H1 (cell line): Measurements from ENCODE around the gene FMC1. TPM values are rescaled to one million over a fixed set of nuclear protein-coding genes. Genes with fewer than 3 reads are reported as not detected.

Experiments used
- CTCF ChIA-PET: fragments of 300-600 bp; sonication (Branson Sonifier 250); formaldehyde crosslinking; loops from one replicate; lab custom pipeline; 2021; ENCODE audit not compliant: partially characterized antibody; lab: Charles Lee
- POLR2A ChIA-PET: fragments of 300-600 bp; sonication (Branson Sonifier 250); formaldehyde crosslinking; loops from one replicate; lab custom pipeline; 2021; ENCODE audit warnings: inconsistent platforms; ENCODE audit not compliant: partially characterized antibody; lab: Charles Lee
- DNase-seq, 2 experiments: peaks; one replicate each; pipeline versions ENCODE4 v3.0.0 to v3.0.0-alpha.2; 2010 to 2022; ENCODE audit warnings: low spot score in 2 of 2, low read depth in 1 of 2, mixed read lengths in 1 of 2
- FAIRE-seq: peaks from 2 replicates; lab custom pipeline; 2011; peaks lifted over from hg19 to GRCh38; lab: Jason Lieb, UNC
- H2AFZ ChIP-seq: 2 replicates; pipeline ENCODE4 v1.8.1; 2012; ENCODE audit warnings: low read length, inconsistent platforms
- H2AK5ac ChIP-seq: 2 replicates; pipeline ENCODE4 v1.6.1; 2013; ENCODE audit warnings: low read depth, low read length
- H2BK120ac ChIP-seq: replicated peaks from 2 replicates; pipeline ENCODE3; 2013; ENCODE audit warnings: low read depth, low read length, inconsistent platforms
- H2BK12ac ChIP-seq: 2 replicates; pipeline ENCODE4 v1.6.1; 2013; ENCODE audit warnings: low read depth, low read length
- H2BK15ac ChIP-seq: 2 replicates; pipeline ENCODE4 v1.6.1; 2013; ENCODE audit warnings: low read length
- H2BK20ac ChIP-seq: 2 replicates; pipeline ENCODE4 v1.6.1; 2013; ENCODE audit warnings: low read length
- H2BK5ac ChIP-seq: 2 replicates; pipeline ENCODE4 v1.6.1; 2013; ENCODE audit warnings: low read depth, low read length
- H3K14ac ChIP-seq: 2 replicates; pipeline ENCODE4 v1.6.1; 2013; ENCODE audit warnings: inconsistent platforms; ENCODE audit not compliant: insufficient read length
- H3K18ac ChIP-seq: 2 replicates; pipeline ENCODE4 v1.6.1; 2013; ENCODE audit warnings: low read length; ENCODE audit errors: extremely low read depth
- H3K23ac ChIP-seq: 2 replicates; pipeline ENCODE4 v1.6.1; 2013; ENCODE audit warnings: inconsistent platforms; ENCODE audit not compliant: insufficient read length
- H3K23me2 ChIP-seq: 2 replicates; pipeline ENCODE4 v1.6.1; 2013; ENCODE audit warnings: low read depth, low read length
- H3K27ac ChIP-seq: 2 replicates; pipeline ENCODE4 v1.6.1; 2011; ENCODE audit warnings: low read depth, low read length, inconsistent platforms
- H3K27me3 ChIP-seq, 4 experiments: replicated peaks in 1 of 4; 1 replicate in 1 of 4; 2 replicates in 3 of 4; pipeline versions ENCODE4 v1.6.1 to v1.8.1; 2011 to 2013; ENCODE audit warnings: low read length in 3 of 4, mild to moderate bottlenecking in 3 of 4, inconsistent platforms in 2 of 4, mixed read lengths in 2 of 4, moderate library complexity in 1 of 4; ENCODE audit not compliant: control insufficient read depth in 3 of 4, insufficient read depth in 3 of 4; ENCODE audit errors: extremely low read depth in 1 of 4
- H3K36me3 ChIP-seq, 4 experiments: 2 replicates each; pipeline versions ENCODE4 v1.6.1 to v1.8.1; 2011 to 2013; ENCODE audit warnings: mild to moderate bottlenecking in 4 of 4, low read length in 3 of 4, moderate library complexity in 2 of 4, control low read depth in 1 of 4, inconsistent platforms in 1 of 4; ENCODE audit not compliant: insufficient read depth in 4 of 4, control insufficient read depth in 2 of 4
- H3K4ac ChIP-seq: replicated peaks from 2 replicates; pipeline ENCODE3; 2013; ENCODE audit warnings: low read length, low read depth, mixed read lengths, inconsistent platforms; ENCODE audit not compliant: insufficient read length
- H3K4me1 ChIP-seq, 4 experiments: replicated peaks in 1 of 4; 1 replicate in 1 of 4; 2 replicates in 3 of 4; pipeline versions ENCODE4 v1.6.1 to v1.8.1; 2011 to 2013; ENCODE audit warnings: low read length in 3 of 4, inconsistent platforms in 2 of 4, mixed read lengths in 1 of 4; ENCODE audit not compliant: insufficient read depth in 4 of 4, control insufficient read depth in 3 of 4
- H3K4me2 ChIP-seq, 2 experiments: 2 replicates each; pipeline versions ENCODE4 v1.6.1 to v1.8.1; 2011 to 2013; ENCODE audit warnings: low read depth in 2 of 2, low read length in 2 of 2, control low read depth in 1 of 2, inconsistent platforms in 1 of 2, mild to moderate bottlenecking in 1 of 2; ENCODE audit not compliant: insufficient read depth in 1 of 2
- H3K4me3 ChIP-seq, 4 experiments: fragments of 200-600, 300-600 bp in 1 of 4; sonication (generic), shearing (Covaris generic), sonication (Bioruptor Twin) in 1 of 4; 2 replicates each; pipeline versions ENCODE4 v1.5.1 to v1.8.1; 2011 to 2016; ENCODE audit warnings: low read length in 4 of 4, low read depth in 3 of 4, control low read depth in 2 of 4, inconsistent platforms in 2 of 4, mild to moderate bottlenecking in 2 of 4, mixed read lengths in 1 of 4, moderate library complexity in 1 of 4; ENCODE audit not compliant: insufficient read depth in 2 of 4; ENCODE audit errors: extremely low read depth in 1 of 4
- H3K56ac ChIP-seq: replicated peaks from 2 replicates; pipeline ENCODE3; 2013; ENCODE audit warnings: low read depth, mild to moderate bottlenecking, mixed read lengths, low read length, inconsistent platforms; ENCODE audit not compliant: insufficient read length
- H3K79me1 ChIP-seq: 2 replicates; pipeline ENCODE4 v1.6.1; 2013; ENCODE audit warnings: low read depth, low read length, control low read depth
- H3K79me2 ChIP-seq, 2 experiments: 2 replicates each; pipeline versions ENCODE4 v1.6.1 to v1.8.1; 2012 to 2013; ENCODE audit warnings: low read length in 2 of 2, mild to moderate bottlenecking in 2 of 2, inconsistent platforms in 1 of 2; ENCODE audit not compliant: insufficient read depth in 2 of 2, control insufficient read depth in 1 of 2
- H3K9ac ChIP-seq, 4 experiments: replicated peaks in 1 of 4; 1 replicate in 1 of 4; 2 replicates in 3 of 4; pipeline versions ENCODE4 v1.6.1 to v1.8.1; 2011 to 2013; ENCODE audit warnings: low read depth in 3 of 4, low read length in 3 of 4, control low read depth in 2 of 4, mild to moderate bottlenecking in 2 of 4, moderate library complexity in 2 of 4, inconsistent platforms in 1 of 4; ENCODE audit errors: extremely low read depth in 1 of 4
- H3K9me3 ChIP-seq, 2 experiments: 2 replicates each; pipeline versions ENCODE4 v1.6.1 to v1.8.1; 2012 to 2013; ENCODE audit warnings: mild to moderate bottlenecking in 2 of 2, moderate library complexity in 2 of 2, control low read depth in 1 of 2, inconsistent platforms in 1 of 2, low read depth in 1 of 2, low read length in 1 of 2, mixed read lengths in 1 of 2; ENCODE audit not compliant: insufficient read depth in 2 of 2
- H4K20me1 ChIP-seq, 2 experiments: replicated peaks in 1 of 2; 2 replicates each; pipeline versions ENCODE3 to v1.8.1; 2011 to 2013; ENCODE audit warnings: inconsistent platforms in 2 of 2, low read length in 2 of 2, mild to moderate bottlenecking in 1 of 2; ENCODE audit not compliant: insufficient read depth in 2 of 2, control insufficient read depth in 1 of 2
- H4K5ac ChIP-seq: 2 replicates; pipeline ENCODE4 v1.6.1; 2013; ENCODE audit warnings: low read length, low read depth, mixed read lengths, inconsistent platforms; ENCODE audit not compliant: insufficient read length
- H4K8ac ChIP-seq: 2 replicates; pipeline ENCODE4 v1.8.0; 2013; ENCODE audit warnings: mild to moderate bottlenecking, moderate library complexity, low read length, inconsistent platforms; ENCODE audit not compliant: insufficient read depth; ENCODE audit errors: extremely low read depth
- H4K91ac ChIP-seq: replicated peaks from 2 replicates; pipeline ENCODE3; 2013; ENCODE audit warnings: low read length, mixed read lengths, inconsistent platforms; ENCODE audit not compliant: insufficient read length
- SP2 ChIP-seq: IDR thresholded peaks from 2 replicates; pipeline ENCODE4 v1.6.1; 2012; ENCODE audit warnings: mild to moderate bottlenecking, low read length, inconsistent platforms
- WGBS, 2 experiments: shearing (Covaris generic) in 1 of 2; methylation state at CpG; one replicate each; pipeline versions ENCODE4 v1.1.6 to v1.1.7; 2013 to 2015; ENCODE audit warnings: low lambda C conversion rate in 2 of 2, mixed read lengths in 2 of 2, inconsistent platforms in 1 of 2, low coverage in 1 of 2, missing lambda C conversion rate in 1 of 2; ENCODE audit not compliant: insufficient replicate concordance in 2 of 2, insufficient coverage in 1 of 2, insufficient read length in 1 of 2; ENCODE audit errors: extremely low coverage in 1 of 2, missing lambda C conversion rate in 1 of 2; 5-methylcytosine and 5-hydroxymethylcytosine counted together
- polyA plus RNA-seq, 7 experiments: library from polyadenylated mRNA; depleted of rRNA in 3 of 7; stranded (reverse) in 5 of 7; unstranded in 2 of 7; fragments of >200 nt in 5 of 7; fragments of 200-250 nt in 2 of 7; gene quantifications; 1 replicate in 5 of 7; 2 replicates in 1 of 7; 4 replicates in 1 of 7; pipeline versions ENCODE4 v1.2.1 to v1.2.3, GENCODE V29; 2011 to 2013; ENCODE audit warnings: missing spikeins in 2 of 7, mixed read lengths in 2 of 7
- total RNA-seq: library from RNA; stranded (reverse); fragmentation: NEBNext Ultra II Directional; extraction: Animal tissue kit (Norgen Biotek cat#: 25700); gene quantifications from 2 replicates; pipeline ENCODE4 v1.2.1, GENCODE V29; 2021

FMC1 gene
- total and polyA plus RNA-seq, 2 of the 8 experiments (the other 6 are each of a cell fraction or from before 2014, with no cell fraction given) = 15.8 to 28.4 TPM

DNA sequence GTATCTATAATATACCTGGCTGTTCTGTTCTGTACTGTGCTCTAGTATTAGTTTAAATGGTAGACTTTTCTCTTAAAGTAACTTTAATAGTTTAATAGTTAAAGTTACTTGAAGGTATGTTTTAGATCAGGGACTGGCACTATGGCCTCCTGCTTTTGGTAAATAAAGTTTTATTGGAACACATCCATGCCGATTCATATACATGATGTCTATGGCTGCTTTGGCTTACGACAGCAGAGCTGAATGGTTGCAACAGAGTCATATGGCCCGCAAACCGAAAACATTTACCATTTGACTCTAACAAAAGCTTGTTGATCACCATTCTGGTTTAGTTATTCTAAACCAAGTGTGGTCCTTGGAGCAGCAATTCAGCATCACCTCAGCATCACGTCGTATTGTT is 25.3 kb downstream of the FMC1 start:
- Histone ChIP-seq H3K56ac (no peak overlapping the region), H4K5ac (no peak overlapping the region), H3K27ac (no peak overlapping the region), H3K18ac (no peak overlapping the region), H3K4ac (no peak overlapping the region), H2AFZ (no peak overlapping the region), H2BK120ac (no peak overlapping the region), H3K23ac (no peak overlapping the region), H4K20me1 (peaks cover 6 to 9% of the 10 kb centered on the region in 2 experiments), H3K4me3 (no peak overlapping the region), H2BK15ac (no peak overlapping the region), H3K27me3 (no peaks in the 10 kb centered on the region), H3K36me3 (peaks cover 0 to 21% (median 0%) of the 10 kb centered on the region in 4 experiments; a peak in 2 of 8 replicates), H3K4me2 (no peak overlapping the region), H4K8ac (no peak overlapping the region), H3K14ac (no peak overlapping the region), H3K4me1 (peaks cover 0 to 15% (median 10%) of the 10 kb centered on the region in 4 experiments; a peak in 6 of 7 replicates), H3K23me2 (no peaks in the 10 kb centered on the region; the same call in 1 of the 2 replicates), H2BK5ac (no peak overlapping the region), H3K9me3 (no peaks in the 10 kb centered on the region), H2AK5ac (no peak overlapping the region), H2BK20ac (no peak overlapping the region), H4K91ac (no peak overlapping the region), H3K79me1 (0 out of 2 replicates have a peak, but pooled peaks cover 2% of the 10 kb centered on the region), H3K79me2 (peaks cover 34 to 100% of the 10 kb centered on the region in 2 experiments), H3K9ac (no peak overlapping the region), H2BK12ac (no peak overlapping the region)
- WGBS, 2 experiments = 95% methylated on average over 6 of the region's 6 CpGs; no CpG with 5 or more reads in 1 of the 2 experiments
- no peak for DNase-seq
- no peak for FAIRE-seq
- CTCF ChIA-PET = interaction anchor here (0.6 kb wide), 1 partner anchor 1448 kb away, joined by 3 read pairs; no protein-coding TSS in a partner anchor
- POLR2A ChIA-PET = interaction anchor here (2.0 kb wide), 1 partner anchor 11 kb away, joined by 4 read pairs; no protein-coding TSS in a partner anchor
- no peak for TF ChIP-seq SP2
